HG02943 (cell line): Measurements from ENCODE around the gene TGM1.

Source experiments
- ATAC-seq: cut with Tn5 transposase; IDR thresholded peaks from one replicate; pipeline ENCODE4 v1.9.1; 2021; ENCODE audit warnings: mild to moderate bottlenecking, low read depth, moderate library complexity; ENCODE audit not compliant: unreplicated experiment

TGM1 gene

DNA sequence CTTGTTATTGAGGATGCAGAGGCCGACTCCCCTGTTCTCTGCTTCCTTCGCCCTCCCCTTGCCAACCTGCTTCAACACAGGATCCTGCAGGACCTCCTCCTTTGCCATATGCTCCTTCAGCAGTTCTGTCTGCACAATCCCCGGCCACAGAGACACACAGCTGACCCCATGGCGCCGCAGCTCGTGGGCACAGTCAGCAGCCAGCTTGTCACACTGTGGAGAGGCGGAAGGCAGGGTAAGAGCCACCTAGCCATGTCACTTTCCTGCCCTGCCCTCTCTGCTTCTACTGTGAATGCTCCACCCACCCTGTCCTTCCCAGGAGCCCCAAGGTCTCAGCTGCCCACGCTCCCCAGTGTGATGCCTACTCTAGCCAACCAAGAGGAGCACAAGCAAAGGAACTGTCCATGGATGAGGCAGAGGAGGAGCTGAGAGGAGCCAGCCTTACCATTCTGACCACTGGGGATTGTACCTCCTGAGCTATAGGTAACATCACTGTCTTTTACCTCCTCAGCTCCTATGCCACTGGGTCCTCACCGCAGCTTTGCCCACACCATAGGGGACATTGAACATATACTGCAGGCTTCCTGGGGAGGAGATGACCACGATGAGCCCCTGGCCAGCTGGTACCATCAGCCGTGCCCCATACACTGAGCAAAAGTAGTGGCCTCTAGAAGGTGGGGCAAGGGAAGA, 29.3 kb upstream of the TGM1 start:
- ATAC-seq: no peak

DNA sequence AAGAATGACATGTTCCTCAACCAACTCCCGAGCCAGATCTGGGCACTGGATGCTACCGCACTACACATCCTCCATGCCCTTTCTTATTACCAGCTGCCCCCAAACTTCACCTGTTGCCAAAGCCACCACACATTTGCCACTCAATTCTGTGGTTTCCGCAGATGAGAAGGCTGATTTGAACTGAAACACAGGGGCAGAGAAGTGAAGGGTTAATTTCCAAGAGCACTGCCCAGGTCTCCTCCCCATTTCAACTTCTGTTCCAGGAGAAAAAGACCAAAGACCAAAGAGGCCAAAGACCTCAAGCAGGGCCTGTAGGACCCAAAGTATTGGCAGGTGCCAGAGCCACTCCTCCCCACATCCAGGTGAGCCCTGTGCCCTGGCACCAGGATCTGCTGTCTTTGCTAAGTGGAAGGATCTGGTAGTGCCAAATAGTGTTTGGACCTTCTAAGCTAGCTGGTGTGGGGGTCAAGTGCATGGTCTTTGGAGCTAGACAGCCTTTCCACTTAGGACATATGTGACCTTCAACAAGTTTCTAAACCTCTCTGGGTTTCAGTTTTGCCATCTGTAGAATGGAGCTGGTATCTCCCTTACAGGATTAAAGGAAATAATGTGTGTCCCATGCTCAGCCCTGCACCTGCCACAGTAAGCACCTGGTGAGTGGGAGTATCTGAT, 28.6 kb upstream of the TGM1 start:
- ATAC-seq: no peak

DNA sequence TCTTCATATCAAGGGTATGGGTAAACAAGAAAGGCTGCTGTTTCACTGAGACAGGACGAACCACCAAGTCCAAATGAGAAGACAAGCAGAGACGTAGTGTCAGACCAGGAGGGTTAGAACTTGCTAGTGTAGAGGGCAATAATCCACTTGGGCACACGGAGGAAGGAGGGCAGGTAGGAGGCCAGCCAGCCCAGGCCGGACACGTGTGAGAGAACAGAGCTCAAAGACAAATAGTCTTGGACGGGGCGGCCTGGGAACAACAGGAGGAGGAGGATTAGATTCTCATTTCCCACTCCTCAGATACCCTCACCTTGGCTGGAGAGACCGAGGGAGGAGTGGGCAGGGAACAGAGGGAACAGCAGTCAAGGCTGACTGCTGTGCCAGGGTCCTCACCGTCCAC, 27.8 kb upstream of the TGM1 start:
- ATAC-seq: no peak

DNA sequence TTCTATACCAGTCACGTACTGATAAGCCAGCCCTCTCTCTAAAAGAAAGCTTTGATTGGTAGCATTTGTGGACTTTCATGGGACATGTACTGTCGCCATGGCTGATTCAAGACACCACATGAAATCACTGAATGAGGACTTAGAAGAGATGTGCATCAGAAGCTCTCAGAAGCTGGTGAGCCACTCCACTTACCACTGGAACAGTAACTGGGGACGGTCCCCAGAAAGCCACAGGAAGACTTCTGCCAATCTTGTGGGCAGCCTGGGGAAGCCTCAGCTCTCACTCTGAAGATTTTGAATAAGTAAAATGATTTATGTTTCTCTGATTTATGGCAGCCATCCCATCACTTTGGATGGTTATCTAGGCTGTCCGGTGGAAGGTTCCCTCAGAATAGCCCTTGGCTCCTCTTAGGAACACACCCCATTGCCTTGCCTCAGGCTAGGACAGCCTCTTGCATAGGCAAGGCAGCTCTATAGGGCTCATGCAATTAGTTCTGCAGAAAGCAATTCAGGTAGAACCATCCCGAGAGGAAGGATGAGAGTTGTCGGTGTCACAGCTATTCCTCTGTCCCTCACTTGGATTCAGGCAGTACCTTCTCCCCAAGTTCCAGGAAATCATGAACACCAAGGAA, 26.8 kb upstream of the TGM1 start:
- no peak for ATAC-seq

DNA sequence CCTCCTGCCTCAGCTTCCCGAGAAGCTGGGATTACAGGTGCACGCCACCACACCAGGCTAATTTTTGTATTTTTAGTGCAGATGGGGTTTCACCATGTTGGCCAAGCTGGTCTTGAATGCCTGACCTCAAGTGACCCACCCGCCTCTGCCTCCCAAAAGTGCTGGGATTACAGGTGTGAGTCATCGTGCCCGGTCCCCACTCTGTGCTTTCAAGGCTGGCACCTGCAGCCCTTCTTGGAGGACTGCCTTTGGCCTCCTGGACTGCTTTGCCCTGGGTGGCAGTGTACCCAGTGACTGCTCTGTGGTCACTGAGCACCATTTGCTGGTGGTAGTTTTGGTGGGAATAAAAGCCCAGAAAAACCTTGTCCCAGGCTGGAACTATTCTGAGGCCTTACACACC, 24.0 kb upstream of the TGM1 start:
- ATAC-seq: no peak

DNA sequence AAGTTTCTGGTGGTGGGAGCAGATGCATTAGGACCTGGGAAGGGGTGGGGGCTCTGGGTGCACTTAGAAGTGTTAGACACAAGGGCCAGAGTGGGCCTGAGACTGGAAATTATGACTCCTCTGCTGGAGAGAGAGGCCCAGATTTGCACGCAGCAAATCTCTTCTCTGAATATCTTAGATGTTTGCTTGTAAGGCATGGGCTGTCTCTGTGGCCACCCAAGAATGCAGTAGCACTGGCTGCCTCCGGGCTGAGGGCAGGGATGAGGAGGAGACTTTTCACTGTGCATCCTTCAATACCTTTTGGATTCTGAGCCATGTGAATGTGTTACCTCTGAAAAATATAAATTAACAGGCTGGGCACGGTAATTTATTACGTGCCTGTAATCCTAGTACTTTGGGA, 22.4 kb upstream of the TGM1 start:
- ATAC-seq: no peak

DNA sequence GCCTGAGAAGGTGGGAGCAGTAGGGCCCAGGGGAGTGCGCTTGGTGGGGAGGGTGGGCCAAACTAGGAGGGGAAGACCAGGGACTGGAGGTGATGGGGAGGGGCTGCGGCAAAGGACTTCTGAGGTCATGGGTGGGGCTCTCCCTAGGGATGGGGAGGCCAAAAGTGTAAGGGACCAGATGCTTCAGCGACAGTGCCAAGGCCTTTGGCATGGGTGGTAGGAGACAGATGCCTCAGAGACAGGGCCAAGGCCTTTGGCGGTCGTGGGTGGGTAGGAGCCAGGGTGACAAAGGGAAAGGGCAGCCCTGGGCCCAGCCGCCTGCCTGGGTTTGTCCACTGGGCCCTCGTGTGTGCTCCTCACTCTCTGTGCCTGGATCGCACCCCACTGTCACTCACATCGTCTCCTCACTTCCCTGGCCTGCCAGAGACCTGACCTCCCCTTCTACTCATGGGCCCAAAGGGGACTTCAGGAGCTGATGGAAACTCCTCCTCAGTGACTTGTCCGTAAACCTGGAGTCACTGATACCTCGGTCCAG, 21.6 kb upstream of the TGM1 start:
- no peak for ATAC-seq

DNA sequence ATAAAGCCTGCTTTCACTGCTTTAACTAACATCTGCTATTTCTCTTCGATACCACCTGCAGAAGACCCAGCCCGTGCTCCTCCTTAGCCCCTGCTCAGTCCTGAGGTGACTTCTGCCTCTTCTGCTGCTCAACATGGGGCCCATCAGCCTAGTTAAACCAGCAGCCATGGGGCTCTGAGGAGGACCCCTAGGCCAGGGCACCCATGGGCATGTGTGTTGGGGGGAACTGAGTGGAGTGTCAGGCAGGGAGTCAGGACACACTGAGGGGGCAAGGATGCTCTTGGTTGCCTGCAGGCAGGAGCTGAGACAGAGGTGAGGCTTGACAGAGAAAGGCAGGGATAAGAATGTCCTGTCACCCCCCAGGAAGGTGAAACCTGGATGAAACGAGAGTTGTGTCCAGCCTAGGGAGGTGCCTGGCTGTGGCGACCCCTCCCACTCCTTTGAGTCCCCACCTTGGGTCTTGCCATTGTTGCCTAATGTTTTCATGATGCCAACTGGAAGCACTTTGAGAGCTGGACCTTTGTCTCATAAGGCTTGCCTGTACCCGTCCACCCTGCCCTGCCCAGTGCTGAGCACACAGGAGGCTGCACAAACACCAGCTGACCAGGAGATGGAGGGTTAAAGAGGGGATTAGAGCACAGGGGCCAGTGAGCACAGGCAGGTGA, 21.0 kb upstream of the TGM1 start:
- ATAC-seq: no peak

DNA sequence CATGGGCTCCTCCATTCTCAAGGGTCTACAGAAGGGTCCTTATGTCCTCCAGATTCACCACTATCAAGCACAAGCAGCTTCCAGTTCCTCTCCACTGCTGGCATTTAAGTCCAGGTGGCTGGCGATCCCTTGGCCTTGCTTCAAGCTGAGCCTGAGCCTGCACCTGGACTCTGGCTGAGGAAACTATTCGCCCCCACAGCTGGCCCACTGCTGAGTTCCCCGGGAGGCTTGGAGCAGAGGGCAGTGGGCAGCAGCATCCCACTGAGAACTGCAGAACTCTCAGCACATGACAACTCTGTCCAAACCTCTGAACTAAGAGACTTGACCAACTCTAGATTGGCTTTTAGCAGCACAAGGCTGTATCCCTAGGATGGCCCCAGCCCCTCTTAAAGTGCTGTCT, 19.8 kb upstream of the TGM1 start:
- ATAC-seq: no peak

DNA sequence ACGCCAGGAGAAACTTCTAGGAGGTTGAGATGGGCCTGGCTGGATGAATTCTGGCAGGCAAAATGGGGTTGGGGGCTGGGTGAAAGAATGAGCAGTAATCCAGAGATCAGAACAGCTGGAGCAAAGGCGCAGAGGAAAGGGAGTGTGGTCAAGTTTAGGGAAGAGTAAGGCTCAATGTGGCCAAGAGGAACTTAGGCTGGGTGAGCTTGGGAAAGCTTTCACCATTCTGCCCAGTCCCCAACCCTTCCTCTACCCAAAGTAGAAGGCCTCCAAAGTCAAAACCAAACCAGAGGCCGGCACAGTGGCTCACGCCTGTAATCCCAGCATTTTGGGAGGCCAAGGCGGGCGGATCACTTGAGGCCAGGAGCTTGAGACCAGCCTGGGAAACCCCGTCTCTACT, 18.7 kb upstream of the TGM1 start:
- no peak for ATAC-seq

DNA sequence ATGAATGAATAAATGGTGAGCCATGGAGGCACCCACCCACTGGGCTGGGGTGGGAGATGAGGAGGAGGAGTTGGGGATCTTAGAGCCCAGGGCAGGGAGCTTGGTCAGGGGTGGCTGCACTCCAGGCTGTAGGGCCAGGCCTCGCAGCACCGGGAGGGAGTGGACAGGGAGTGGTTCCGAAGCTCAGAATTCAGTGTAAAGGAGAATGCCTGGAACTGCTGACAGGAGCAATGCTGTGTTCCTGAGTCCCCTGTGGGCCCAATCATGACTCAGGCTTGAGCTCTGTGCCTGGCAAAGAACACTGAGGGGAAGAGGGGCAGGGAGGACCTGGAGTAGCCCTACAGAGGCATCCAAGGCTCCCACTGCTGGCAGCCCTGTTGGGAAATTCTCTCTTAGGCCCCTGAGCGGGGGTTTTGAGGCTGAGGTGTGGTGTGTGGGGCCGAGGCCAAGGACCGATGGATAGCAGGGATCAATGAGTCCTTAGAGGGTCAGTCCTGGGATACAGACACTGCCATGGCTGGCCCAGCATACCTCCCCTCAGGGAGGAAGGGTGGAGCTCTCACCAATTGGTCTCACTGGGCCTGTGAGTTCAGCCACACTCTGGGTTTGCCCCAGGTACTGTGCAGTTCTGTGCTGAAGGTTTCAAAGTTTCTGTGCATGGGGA, 18.0 kb upstream of the TGM1 start:
- no peak for ATAC-seq

DNA sequence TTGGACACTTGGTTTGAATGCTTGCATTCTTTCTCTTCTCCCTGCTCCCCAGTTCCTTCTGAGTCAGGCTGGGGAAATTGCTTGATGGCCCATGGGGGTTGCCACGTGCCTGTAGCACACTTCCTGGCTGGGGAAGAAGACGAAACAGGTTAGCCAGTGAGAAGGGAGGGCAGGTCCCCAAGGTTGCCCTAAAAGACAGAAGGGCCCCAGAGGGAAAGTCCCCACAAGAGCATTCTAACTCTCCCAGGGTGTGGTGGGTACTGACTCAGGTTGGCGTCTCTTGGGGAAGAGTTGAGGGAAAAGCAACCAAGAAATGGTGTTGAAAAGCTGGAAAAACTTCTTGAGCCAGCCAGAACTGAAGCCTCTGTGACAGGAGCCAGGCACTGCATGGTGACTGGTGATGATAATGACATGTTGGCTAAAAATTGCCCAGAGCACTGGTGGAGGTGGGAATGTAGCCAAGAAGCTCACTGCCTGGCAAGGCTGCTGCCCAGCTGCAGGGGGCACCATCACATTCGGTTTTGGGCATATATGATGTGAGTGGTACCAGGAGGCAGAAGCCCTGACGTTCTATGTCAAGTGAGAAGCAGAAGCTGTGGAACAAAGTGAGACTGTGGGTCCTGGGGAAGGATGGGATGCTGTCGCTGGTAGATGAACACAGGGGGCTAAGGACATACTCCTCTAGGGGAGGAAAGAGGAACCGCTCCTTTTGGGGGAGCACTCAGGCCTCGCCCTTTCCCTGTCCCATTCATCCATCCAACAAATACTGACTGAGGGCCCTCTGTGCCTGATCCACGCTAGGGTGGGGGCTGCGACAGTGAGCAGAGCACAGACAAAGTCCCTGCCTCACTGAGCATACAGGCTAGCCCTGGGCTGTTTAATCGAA, 16.6 kb upstream of the TGM1 start:
- no peak for ATAC-seq

DNA sequence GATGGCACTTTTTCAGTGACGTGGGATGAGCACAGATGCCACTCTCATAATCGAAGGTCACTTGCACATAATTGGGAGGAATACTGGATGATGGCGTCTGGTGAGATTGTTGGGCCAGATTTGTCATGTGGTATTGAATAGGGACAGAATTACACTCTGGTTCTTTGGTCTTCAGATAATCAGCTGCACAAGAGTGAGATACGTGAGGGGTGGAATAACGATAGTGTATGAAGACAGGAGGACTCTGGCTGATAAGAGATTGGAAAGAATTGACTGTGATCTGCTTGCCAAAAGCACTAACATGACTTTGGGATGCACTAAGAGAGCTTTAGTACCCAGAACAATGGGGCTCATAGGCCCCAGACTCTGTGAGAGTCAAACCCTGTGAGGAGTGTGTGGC, 15.4 kb upstream of the TGM1 start:
- ATAC-seq: no peak

DNA sequence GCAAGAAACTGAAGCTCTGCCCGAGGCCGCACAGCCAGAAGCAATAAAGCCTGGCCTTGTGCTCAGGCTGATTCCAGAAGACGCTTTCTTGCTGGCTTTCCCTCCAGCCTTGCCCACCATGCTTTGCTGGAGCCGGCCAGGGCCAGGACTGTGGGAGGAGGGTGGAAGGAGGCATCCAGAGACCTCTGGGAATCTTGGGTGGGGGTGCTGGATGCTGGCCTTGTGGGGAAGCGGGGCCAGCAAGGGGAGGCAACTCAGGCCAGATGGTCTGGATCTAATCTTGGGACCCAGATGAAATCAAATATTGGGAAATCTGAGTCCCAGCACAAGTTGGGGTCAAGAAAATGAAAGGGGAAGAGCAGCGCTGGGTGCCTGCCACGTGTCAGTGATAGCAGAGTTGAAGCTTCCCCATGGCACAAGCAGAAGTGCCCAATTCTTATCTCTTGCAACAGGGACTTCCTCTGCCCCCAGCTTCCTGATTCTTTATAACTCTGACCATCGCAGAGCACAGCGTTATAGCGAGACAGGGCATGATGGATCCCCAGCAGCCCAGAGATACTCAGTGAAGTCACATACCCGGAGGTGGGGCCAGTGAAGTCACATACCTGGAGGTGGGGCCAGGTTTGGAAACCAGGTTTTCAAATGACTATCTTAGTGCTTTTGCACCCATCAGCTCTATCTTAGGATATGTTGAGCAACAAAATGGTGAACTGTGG, 14.8 kb upstream of the TGM1 start:
- ATAC-seq: no peak

DNA sequence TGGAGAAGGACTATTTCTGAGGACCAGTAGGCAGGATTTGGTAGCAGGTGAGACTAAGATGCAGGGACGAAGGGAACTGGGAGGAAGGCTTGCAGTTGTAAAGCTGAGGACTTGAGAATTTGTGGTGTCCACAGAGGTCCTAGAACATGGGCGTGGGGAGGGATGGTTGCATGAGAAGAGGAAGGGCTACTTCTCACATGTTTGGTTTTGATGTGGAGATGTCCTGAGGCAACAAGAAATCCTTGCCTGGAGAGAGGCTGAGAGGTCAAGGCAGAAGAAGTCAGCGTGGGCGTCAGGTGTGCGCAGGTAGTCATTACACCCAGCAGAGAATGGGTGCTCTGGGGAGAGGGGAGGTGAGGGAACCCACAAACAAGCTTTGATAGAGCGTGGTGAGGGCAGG, 14.1 kb upstream of the TGM1 start:
- no peak for ATAC-seq

DNA sequence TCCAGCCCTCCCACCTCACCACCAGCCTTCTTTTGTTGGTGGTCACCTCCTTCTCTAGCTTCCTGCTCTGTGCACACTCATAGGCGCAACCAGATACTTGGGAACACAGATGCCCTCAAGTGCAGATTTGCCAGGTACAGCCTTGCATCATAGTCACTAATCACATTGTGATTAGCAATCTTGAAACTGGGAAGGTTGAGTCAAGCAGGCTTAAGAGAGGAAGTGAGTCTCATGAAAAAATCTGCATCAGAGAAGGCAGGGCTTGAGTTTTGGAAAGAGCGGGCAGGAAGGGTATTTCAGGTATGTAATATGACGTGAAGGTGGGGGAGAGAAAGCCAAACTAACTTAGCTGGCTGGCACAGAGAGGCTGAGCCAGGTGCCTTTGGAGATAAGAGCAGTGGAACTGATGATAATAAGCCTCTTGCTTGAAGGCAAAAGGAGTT, 11.1 kb upstream of the TGM1 start:
- ATAC-seq: no peak

DNA sequence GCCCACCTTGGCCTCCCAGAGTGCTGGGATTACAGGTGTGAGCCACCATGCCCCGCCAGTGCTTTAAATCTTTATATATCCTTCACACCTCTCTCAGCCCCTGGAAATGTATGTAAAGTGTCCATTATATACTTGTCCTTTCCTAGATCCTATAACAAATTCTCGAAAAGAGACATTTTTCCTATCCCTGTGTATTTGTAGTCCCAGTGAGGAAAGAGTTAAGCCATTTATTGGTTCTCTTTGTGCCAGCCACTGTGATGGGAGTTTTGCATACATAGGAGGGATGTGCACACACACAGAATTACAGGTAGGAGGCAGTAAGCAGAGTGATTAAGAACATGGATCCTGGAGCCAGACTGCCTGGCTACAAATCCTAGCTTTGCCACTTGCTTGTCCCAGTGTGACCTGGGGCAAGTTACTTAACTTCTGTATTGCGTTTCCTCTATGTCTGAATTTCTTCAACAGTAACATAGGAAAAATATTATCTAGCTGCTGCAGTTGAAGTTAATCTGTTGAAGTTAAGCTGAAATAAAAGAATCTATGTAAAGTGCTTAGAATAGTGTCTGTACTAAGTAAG, 10.5 kb upstream of the TGM1 start:
- ATAC-seq: no peak

DNA sequence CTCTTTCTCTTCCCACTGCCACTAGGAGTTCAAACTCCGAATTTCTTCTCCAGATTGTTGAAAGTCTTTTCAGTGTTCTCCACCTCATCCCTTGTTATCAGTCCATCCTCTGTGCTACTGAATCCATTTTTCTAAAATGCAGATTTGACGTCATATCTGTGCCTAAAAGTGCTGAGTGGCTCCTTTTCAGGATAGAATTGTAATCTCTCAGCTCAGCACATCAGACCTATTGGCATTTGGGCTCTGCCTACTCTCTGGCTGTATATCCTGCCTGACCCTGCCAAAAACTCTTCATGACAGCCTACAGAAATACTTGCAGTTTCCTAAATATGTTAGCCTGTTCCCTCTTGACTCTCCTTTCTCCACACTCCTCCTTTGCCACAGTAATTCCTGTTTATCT, 9.5 kb upstream of the TGM1 start:
- ATAC-seq: no peak

DNA sequence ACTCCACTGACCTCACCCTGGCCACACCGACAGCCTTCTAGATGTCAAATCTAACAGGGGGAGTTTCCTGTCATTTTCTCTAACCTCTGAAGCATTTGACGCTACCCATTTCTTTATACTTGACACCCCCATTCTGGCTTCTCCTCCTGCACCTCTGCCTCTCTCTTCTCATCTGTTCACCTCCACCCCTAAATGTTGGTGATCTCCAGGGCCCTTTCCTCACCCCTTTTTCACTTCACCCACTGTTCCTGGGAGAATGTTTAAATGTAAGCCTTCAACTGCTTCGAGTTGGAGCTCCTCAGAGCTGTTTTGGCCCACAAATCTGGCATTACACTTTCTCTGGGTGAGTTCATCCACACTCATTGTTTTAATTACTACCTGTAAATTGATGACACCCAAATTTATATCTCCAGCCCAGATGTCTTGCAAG, 8.9 kb upstream of the TGM1 start:
- ATAC-seq: no peak
